ENCODE data around the gene SCUBE3. TPM values are rescaled to one million over a fixed set of nuclear protein-coding genes. Genes with fewer than 3 reads are reported as not detected.

SCUBE3 gene
- total and polyA plus RNA-seq, 2 experiments from 2014 or later: 0.39 to 1.1 TPM

GRCh38 chr6:35185971-35186370, 27.8 kb upstream of the SCUBE3 start:
- Histone ChIP-seq H3F3A (replicated peaks; ENCODE audit: low read depth) (peaks cover 8% of the 10 kb centered on the region; the same call in 1 of the 2 replicates), H3K79me2 (replicated peaks; ENCODE audit: insufficient read depth) (no peaks in the 10 kb centered on the region), H3K9me2 (ENCODE audit: insufficient read depth) (no peaks in the 10 kb centered on the region; the same call in 1 of the 2 replicates), H2AFZ (no peak overlapping the region), H3K27ac (ENCODE audit: low read depth) (no peak overlapping the region), H3K4me1 (ENCODE audit: insufficient read depth) (no peaks in the 10 kb centered on the region; the same call in 1 of the 2 replicates), H3K36me3 (ENCODE audit: insufficient read depth) (no peaks in the 10 kb centered on the region), H3K4me3 (no peak overlapping the region), H4K20me1 (replicated peaks; ENCODE audit: insufficient read depth) (no peaks in the 10 kb centered on the region; the same call in 1 of the 2 replicates), H3K27me3 (ENCODE audit: insufficient read depth) (peaks cover 26% of the 10 kb centered on the region), H3K4me2 (no peak overlapping the region)
- TF ChIP-seq EZH2phosphoT487 (IDR thresholded peaks at IDR 0.05; ENCODE audit: unreplicated experiment) (no peak), CREB1 (CRISPR knock-in tag; IDR thresholded peaks at IDR 0.05; ENCODE audit: low read depth) (no peak), POLR2AphosphoS5 (IDR thresholded peaks at IDR 0.05; ENCODE audit: low read depth) (no peak), ZNF331 (CRISPR knock-in tag; IDR thresholded peaks at IDR 0.05; ENCODE audit: low read depth) (no peak), JUNB (IDR thresholded peaks at IDR 0.05; ENCODE audit: unreplicated experiment) (no peak), EZH2 (IDR thresholded peaks at IDR 0.05; ENCODE audit: low read depth, unreplicated experiment) (no peak), ETS1 (IDR thresholded peaks at IDR 0.05) (no peak), ZNF114 (CRISPR knock-in tag; IDR thresholded peaks at IDR 0.05) (no peak), NANOG (IDR thresholded peaks at IDR 0.05; ENCODE audit: borderline replicate concordance) (no peak), ZNF462 (CRISPR knock-in tag; IDR thresholded peaks at IDR 0.05) (no peak), CTCF (conservative IDR thresholded peaks at IDR 0.05; ENCODE audit: low read depth in 2 of 2) (no peak)
- Mint-ChIP-seq H3K27me3 (ENCODE audit: insufficient read depth, low read depth, poor library complexity) (peaks cover 11% of the 10 kb centered on the region), H3K9me3 (0 out of 3 replicates have a peak, but pooled peaks cover 4% of the 10 kb centered on the region), H3K36me3 (ENCODE audit: low read depth) (no peaks in the 10 kb centered on the region), H3K27ac (no peak overlapping the region), H3K4me3 (no peak overlapping the region), H3K4me1 (peaks cover 5% of the 10 kb centered on the region; the same call in 2 of the 3 replicates)
- no peak for DNase-seq (ENCODE audit: low spot score)
- no peak for ATAC-seq

All from GM23338 (cell line).